PC-3 (cell line): ENCODE measurements around the gene ALG12.

Experiments used
- EZH2 ChIP-seq: fragments of 300-600 bp; sonication (generic); IDR thresholded peaks from one replicate; pipeline ENCODE4 v1.6.1; 2017; ENCODE audit warnings: antibody characterized with exemption, mild to moderate bottlenecking, low read length; ENCODE audit not compliant: unreplicated experiment
- EZH2phosphoT487 ChIP-seq: fragments of 300-600 bp; sonication (generic); IDR thresholded peaks from 2 replicates; pipeline ENCODE4 v1.6.1; 2018; ENCODE audit warnings: mild to moderate bottlenecking, antibody characterized with exemption, low read length, borderline replicate concordance
- TF ChIP-seq, protein P1 (sequence below): fragments of 300-600 bp; sonication (generic); conservative IDR thresholded peaks from 2 replicates; pipeline ENCODE4 v1.5.1; 2017; ENCODE audit warnings: antibody characterized with exemption, low read depth, mild to moderate bottlenecking, low read length

DNA sequence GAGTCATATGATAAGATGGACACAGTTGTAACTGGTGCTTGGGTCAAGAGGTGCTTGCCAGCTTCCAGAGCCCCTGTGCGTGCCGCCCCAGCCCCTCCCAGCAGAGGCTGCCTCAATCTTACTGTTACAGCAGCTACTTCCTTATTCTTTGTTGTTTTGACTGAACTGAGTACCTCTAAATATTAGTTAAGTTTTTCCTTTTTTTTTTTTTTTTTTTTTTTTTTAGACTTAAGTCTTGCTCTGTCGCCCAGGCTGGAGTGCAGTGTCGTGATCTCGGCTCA is 55.8 kb downstream of the ALG12 start:
- no peak for TF ChIP-seq EZH2
- TF ChIP-seq, protein P1, sequence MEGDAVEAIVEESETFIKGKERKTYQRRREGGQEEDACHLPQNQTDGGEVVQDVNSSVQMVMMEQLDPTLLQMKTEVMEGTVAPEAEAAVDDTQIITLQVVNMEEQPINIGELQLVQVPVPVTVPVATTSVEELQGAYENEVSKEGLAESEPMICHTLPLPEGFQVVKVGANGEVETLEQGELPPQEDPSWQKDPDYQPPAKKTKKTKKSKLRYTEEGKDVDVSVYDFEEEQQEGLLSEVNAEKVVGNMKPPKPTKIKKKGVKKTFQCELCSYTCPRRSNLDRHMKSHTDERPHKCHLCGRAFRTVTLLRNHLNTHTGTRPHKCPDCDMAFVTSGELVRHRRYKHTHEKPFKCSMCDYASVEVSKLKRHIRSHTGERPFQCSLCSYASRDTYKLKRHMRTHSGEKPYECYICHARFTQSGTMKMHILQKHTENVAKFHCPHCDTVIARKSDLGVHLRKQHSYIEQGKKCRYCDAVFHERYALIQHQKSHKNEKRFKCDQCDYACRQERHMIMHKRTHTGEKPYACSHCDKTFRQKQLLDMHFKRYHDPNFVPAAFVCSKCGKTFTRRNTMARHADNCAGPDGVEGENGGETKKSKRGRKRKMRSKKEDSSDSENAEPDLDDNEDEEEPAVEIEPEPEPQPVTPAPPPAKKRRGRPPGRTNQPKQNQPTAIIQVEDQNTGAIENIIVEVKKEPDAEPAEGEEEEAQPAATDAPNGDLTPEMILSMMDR, result no peak
- no peak for TF ChIP-seq EZH2phosphoT487
